Measurements from ENCODE around the gene SOX15. TPM values are rescaled to one million over a fixed set of nuclear protein-coding genes. Genes with fewer than 3 reads are reported as not detected.
A peak's percentile ranks its signal among the peaks of the same experiment; 100 is the strongest.

Gene SOX15
- total and polyA plus RNA-seq, 2 of the 13 experiments (the other 11 are each of a cell fraction or from before 2014, with no cell fraction given) = 0.07 to 0.18 TPM

DNA sequence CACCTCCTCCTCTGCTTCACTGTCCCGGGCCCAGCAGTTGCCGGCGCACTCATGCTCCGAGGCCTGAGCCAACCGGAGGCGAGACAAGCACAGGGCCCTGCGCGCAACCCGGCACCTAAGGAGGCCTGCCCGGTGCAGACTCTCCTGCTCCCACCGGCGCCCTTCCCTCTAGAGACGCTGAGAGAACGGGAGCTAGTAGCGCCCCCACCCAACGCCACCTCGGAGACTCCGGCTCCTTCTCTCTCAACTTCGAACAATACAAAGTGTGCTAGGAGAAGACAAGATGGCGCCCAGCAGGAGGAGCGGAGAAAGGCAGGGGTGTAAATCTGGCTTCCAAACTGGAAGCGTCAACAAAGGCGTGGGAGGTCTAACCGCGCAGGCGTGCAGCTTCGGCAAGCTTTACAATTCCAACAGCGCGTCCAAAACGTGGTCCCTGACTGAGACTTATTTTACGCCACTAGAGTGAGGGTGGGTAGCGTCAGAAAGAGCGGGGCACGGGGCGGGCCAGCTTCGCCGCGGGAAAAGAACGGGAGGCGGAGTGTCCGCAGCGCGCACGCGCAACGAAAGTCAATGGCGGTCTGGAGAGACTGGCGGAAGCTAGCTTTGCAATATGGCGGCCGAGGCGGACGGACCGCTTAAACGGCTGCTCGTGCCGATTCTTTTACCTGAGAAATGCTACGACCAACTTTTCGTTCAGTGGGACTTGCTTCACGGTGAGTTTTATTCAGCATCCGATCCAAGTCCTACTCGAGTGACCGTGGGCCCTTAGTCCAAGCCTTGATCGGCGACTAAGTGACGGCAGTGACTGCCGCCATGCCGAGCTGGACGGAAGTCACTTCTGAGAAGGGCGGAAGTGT is 6.4 kb downstream of the SOX15 start, which contains the start of gene MPDU1 (continued):
- TF ChIP-seq, protein P1, sequence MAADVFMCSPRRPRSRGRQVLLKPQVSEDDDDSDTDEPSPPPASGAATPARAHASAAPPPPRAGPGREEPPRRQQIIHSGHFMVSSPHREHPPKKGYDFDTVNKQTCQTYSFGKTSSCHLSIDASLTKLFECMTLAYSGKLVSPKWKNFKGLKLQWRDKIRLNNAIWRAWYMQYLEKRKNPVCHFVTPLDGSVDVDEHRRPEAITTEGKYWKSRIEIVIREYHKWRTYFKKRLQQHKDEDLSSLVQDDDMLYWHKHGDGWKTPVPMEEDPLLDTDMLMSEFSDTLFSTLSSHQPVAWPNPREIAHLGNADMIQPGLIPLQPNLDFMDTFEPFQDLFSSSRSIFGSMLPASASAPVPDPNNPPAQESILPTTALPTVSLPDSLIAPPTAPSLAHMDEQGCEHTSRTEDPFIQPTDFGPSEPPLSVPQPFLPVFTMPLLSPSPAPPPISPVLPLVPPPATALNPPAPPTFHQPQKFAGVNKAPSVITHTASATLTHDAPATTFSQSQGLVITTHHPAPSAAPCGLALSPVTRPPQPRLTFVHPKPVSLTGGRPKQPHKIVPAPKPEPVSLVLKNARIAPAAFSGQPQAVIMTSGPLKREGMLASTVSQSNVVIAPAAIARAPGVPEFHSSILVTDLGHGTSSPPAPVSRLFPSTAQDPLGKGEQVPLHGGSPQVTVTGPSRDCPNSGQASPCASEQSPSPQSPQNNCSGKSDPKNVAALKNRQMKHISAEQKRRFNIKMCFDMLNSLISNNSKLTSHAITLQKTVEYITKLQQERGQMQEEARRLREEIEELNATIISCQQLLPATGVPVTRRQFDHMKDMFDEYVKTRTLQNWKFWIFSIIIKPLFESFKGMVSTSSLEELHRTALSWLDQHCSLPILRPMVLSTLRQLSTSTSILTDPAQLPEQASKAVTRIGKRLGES (CRISPR knock-in tag; IDR thresholded peaks at IDR 0.05; ENCODE audit: borderline replicate concordance) = peak; percentile 75; the same call in 1 of the 2 replicates
- TF ChIP-seq REPIN1 (CRISPR knock-in tag; IDR thresholded peaks at IDR 0.05; ENCODE audit: borderline replicate concordance, low read depth) (peak; percentile 78), ARNT (IDR thresholded peaks at IDR 0.05) (no peak), HNRNPL (IDR thresholded peaks at IDR 0.05; ENCODE audit: low read depth, low read length) (no peak), ZNF224 (CRISPR knock-in tag; IDR thresholded peaks at IDR 0.05) (peak; percentile 57; the same call in 1 of the 2 replicates), TOPORS (CRISPR knock-in tag; IDR thresholded peaks at IDR 0.05) (peak; percentile 73; the same call in 1 of the 2 replicates), MZF1 (CRISPR knock-in tag; IDR thresholded peaks at IDR 0.05; ENCODE audit: borderline replicate concordance) (0 out of 2 replicates have a peak, but pooled peaks have one; percentile 64), ASH2L (IDR thresholded peaks at IDR 0.05; ENCODE audit: insufficient read length, low read depth, low read length) (peak; percentile 87), SP5 (CRISPR knock-in tag; IDR thresholded peaks at IDR 0.05; ENCODE audit: borderline replicate concordance, low read depth) (peak; percentile 30; the same call in 1 of the 2 replicates), ZNF34 (CRISPR knock-in tag; IDR thresholded peaks at IDR 0.05; ENCODE audit: borderline replicate concordance) (no peak), KLF12 (CRISPR knock-in tag; IDR thresholded peaks at IDR 0.05; ENCODE audit: borderline replicate concordance) (peak; percentile 94; the same call in 1 of the 2 replicates), TP53 (CRISPR knock-in tag; conservative IDR thresholded peaks at IDR 0.05) (peak; percentile 85; the same call in 1 of the 2 replicates), ZNF615 (CRISPR knock-in tag; IDR thresholded peaks at IDR 0.05; ENCODE audit: borderline replicate concordance) (no peak; the same call in 1 of the 2 replicates), ZBTB42 (CRISPR knock-in tag; IDR thresholded peaks at IDR 0.05) (no peak), SKI (IDR thresholded peaks at IDR 0.05; ENCODE audit: partially characterized antibody) (no peak), ZSCAN25 (CRISPR knock-in tag; IDR thresholded peaks at IDR 0.05) (peak; percentile 51), ZSCAN31 (CRISPR knock-in tag; IDR thresholded peaks at IDR 0.05; ENCODE audit: low read depth) (peak; percentile 27; the same call in 1 of the 2 replicates)
- TF ChIP-seq, protein P2, sequence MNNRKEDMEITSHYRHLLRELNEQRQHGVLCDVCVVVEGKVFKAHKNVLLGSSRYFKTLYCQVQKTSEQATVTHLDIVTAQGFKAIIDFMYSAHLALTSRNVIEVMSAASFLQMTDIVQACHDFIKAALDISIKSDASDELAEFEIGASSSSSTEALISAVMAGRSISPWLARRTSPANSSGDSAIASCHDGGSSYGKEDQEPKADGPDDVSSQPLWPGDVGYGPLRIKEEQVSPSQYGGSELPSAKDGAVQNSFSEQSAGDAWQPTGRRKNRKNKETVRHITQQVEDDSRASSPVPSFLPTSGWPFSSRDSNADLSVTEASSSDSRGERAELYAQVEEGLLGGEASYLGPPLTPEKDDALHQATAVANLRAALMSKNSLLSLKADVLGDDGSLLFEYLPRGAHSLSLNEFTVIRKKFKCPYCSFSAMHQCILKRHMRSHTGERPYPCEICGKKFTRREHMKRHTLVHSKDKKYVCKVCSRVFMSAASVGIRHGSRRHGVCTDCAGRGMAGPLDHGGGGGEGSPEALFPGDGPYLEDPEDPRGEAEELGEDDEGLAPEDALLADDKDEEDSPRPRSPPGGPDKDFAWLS (CRISPR knock-in tag; IDR thresholded peaks at IDR 0.05; ENCODE audit: borderline replicate concordance) = no peak
- TF ChIP-seq, protein P3, sequence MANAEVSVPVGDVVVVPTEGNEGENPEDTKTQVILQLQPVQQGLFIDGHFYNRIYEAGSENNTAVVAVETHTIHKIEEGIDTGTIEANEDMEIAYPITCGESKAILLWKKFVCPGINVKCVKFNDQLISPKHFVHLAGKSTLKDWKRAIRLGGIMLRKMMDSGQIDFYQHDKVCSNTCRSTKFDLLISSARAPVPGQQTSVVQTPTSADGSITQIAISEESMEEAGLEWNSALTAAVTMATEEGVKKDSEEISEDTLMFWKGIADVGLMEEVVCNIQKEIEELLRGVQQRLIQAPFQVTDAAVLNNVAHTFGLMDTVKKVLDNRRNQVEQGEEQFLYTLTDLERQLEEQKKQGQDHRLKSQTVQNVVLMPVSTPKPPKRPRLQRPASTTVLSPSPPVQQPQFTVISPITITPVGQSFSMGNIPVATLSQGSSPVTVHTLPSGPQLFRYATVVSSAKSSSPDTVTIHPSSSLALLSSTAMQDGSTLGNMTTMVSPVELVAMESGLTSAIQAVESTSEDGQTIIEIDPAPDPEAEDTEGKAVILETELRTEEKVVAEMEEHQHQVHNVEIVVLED (CRISPR knock-in tag; IDR thresholded peaks at IDR 0.05; ENCODE audit: borderline replicate concordance) = peak; percentile 81; the same call in 1 of the 2 replicates
- TF ChIP-seq, protein P4, sequence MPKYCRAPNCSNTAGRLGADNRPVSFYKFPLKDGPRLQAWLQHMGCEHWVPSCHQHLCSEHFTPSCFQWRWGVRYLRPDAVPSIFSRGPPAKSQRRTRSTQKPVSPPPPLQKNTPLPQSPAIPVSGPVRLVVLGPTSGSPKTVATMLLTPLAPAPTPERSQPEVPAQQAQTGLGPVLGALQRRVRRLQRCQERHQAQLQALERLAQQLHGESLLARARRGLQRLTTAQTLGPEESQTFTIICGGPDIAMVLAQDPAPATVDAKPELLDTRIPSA (CRISPR knock-in tag; IDR thresholded peaks at IDR 0.05; ENCODE audit: borderline replicate concordance) = no peak

All from HepG2 (cell line).